Measurements from ENCODE around the gene PTPN14. TPM values are rescaled to one million over a fixed set of nuclear protein-coding genes. Genes with fewer than 3 reads are reported as not detected.

Gene PTPN14
- polyA plus RNA-seq, 1 donor from 2014 or later, result 0.08 TPM

DNA sequence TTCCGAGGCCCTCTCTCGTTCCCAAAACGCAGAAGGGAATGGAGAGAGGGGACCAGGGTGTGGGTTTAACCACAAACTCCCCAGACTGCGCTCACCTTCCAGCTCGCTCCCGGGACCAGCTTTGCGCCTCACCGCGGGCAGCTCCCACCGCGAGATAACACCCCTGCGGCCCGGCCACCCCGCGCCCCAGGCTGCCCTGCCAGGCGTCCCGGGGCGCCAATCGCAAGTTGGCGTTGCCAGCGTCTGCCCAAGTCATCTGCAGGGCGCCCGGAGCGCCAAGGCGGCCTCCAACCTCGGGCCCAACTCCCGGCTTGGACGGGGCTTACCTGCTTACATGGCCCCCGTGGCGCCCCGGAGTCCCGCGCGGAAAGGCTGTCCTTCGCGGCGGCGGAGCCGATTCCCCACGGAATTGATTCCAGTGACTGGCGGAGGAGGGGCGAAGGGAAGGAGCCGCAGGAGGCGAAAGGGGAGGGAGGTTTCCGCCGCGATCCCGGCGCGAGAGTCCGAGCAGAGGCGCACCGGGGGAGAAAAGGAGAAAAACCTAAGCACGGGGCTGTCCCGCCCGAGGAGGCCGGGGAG is 456 bp downstream of the PTPN14 start:
- H3K9me3 Mint-ChIP-seq, result no peaks in the 10 kb centered on the region
- H3K36me3 Mint-ChIP-seq, result no peaks in the 10 kb centered on the region
- peak overlapping the region in 3 of 4 donors; percentile 10 to 63 (median 60) for H3K4me3 Mint-ChIP-seq
- H3K27me3 Mint-ChIP-seq, result peaks cover 30% of the 10 kb centered on the region
- no peak overlapping the region for H3K27ac Mint-ChIP-seq
- peaks cover 0 to 2% (median 2%) of the 10 kb centered on the region in 3 donors for H3K4me1 Mint-ChIP-seq

DNA sequence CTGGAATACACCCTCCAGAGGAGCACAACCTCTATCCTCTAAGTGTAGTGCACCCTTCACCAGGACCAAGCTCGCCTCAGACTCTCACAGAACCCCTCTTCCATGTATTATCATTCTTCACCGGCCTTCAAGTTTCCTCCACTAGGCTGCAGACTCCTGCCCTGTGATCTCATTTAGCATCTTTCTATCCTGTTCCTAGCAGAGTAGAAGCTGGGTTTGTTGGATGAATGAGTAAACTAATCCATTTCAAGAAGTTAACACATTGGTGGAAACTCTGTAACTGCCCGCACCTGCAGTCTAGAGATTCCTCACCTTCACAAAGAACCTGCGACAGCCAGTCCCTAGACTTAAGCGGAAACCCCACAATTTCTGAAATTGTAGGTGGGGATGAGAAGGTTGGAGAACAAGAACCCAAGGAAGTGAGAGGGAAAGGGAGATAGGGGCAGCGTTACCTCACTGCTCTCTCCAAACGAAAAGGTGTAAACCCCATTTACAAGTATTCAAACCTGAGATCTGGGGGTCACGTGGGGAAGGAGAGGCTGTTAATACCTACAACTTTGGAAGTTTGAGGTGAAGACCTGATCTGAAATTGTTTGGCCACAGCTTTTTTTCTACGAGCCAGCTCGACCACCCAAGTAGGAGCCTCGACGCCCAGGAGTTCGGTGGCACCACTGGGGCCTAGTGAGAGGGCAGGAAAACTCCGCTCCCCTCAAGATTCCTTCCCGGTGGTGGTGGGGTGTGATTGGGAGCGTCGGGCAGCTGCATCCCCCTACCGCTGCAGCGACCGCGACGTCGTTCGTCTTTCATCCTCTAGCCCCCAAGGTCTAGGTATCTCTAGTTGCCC is 1.2 kb downstream of the PTPN14 start:
- H3K9me3 Mint-ChIP-seq, result no peaks in the 10 kb centered on the region
- peaks cover 0 to 2% (median 2%) of the 10 kb centered on the region in 3 donors for H3K4me1 Mint-ChIP-seq
- peak overlapping the region in 3 of 4 donors; percentile 19 to 57 (median 45) for H3K4me3 Mint-ChIP-seq
- H3K27ac Mint-ChIP-seq, result peak overlapping the region in 1 of 3 donors; percentile 33
- H3K27me3 Mint-ChIP-seq, result peaks cover 30% of the 10 kb centered on the region
- H3K36me3 Mint-ChIP-seq, result no peaks in the 10 kb centered on the region

DNA sequence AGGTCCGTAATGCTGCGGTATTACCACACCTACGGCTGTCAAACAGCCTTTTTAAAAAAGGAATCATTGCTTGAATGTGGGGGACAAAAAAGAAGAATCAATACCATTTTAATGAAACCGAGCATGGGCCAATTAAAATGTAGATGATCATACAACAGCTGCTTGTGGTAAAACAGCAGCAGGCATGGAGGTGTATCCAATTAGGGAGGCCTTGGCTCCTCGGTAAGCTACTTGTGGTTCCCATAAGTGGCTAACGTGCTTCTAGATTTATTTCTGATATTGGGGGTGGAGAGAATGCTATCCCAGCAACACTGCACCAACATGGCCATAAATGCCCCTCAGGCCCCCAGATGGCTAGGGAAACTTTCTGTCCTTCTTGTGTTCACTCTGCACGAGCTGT is 1.8 kb downstream of the PTPN14 start:
- peak overlapping the region in 1 of 4 donors; percentile 57 for H3K4me3 Mint-ChIP-seq
- peaks cover 31% of the 10 kb centered on the region for H3K27me3 Mint-ChIP-seq
- no peak overlapping the region for H3K27ac Mint-ChIP-seq
- H3K36me3 Mint-ChIP-seq, result no peaks in the 10 kb centered on the region
- peaks cover 0 to 2% (median 2%) of the 10 kb centered on the region in 3 donors for H3K4me1 Mint-ChIP-seq
- no peaks in the 10 kb centered on the region for H3K9me3 Mint-ChIP-seq

DNA sequence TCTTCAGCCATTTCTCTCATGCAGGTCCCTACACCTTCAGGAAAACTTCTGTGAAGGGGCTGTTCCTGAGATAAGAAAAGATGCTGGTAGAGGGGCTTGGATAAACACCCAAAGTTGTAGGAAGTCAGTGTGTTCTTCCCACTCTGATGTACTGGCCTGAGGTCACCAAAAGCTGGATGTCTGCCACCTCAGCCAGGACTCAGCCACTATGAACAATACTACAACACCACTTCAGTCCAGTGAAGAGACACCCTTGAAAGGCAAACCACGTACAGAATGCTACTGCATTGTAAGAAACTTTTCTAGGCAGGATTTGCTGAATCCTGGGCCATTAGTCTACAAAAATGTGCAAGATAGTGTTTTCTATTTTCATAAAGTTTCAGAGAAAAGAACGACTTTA is 2.4 kb downstream of the PTPN14 start:
- no peak overlapping the region for H3K27ac Mint-ChIP-seq
- no peak overlapping the region for H3K4me3 Mint-ChIP-seq
- no peaks in the 10 kb centered on the region for H3K36me3 Mint-ChIP-seq
- H3K4me1 Mint-ChIP-seq, result peaks cover 0 to 2% (median 2%) of the 10 kb centered on the region in 3 donors
- H3K9me3 Mint-ChIP-seq, result no peaks in the 10 kb centered on the region
- H3K27me3 Mint-ChIP-seq, result peaks cover 34% of the 10 kb centered on the region

DNA sequence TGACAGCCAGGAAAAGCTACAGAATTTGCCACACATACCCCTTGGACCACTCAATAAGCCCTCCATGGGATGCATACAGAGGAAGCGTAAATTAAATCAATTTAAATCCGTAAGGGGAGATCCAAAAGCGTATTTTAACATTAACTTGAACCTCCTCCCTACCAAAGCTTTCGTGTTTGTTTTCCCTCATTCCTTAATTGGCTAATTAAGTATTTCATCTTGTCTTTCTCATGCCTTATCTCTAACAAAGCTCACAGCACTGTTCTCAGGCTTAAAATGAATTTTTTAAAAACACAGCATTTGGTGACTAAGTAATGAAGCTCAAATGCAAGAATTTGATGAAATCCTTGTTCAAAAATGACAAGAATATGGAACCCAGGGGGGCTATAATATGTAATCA is 3.1 kb downstream of the PTPN14 start:
- no peaks in the 10 kb centered on the region for H3K36me3 Mint-ChIP-seq
- H3K4me3 Mint-ChIP-seq, result no peak overlapping the region
- no peak overlapping the region for H3K27ac Mint-ChIP-seq
- peaks cover 34% of the 10 kb centered on the region for H3K27me3 Mint-ChIP-seq
- H3K9me3 Mint-ChIP-seq, result no peaks in the 10 kb centered on the region
- peaks cover 0 to 2% (median 2%) of the 10 kb centered on the region in 3 donors for H3K4me1 Mint-ChIP-seq

DNA sequence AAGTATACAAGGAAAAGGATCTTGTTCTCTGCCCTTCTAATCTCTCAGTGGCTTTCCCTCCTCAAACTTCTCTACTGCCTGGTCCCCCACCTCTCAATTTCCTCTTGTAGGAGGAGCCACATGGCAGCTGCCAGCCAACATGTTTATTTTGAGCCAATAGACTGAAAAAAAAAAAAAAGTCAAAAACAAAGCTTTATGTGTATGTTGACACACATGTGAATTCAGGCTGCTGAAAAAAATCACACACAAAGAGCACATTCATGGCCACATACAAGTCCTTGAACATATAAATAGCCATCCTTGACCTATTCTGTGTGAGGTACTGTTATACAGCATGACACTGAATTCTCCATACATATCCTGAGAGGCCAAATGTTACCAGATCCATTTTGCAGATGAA is 3.7 kb downstream of the PTPN14 start:
- H3K27me3 Mint-ChIP-seq, result peaks cover 34% of the 10 kb centered on the region
- no peaks in the 10 kb centered on the region for H3K36me3 Mint-ChIP-seq
- no peak overlapping the region for H3K27ac Mint-ChIP-seq
- peaks cover 0 to 2% (median 2%) of the 10 kb centered on the region in 3 donors for H3K4me1 Mint-ChIP-seq
- no peak overlapping the region for H3K4me3 Mint-ChIP-seq
- H3K9me3 Mint-ChIP-seq, result no peaks in the 10 kb centered on the region

DNA sequence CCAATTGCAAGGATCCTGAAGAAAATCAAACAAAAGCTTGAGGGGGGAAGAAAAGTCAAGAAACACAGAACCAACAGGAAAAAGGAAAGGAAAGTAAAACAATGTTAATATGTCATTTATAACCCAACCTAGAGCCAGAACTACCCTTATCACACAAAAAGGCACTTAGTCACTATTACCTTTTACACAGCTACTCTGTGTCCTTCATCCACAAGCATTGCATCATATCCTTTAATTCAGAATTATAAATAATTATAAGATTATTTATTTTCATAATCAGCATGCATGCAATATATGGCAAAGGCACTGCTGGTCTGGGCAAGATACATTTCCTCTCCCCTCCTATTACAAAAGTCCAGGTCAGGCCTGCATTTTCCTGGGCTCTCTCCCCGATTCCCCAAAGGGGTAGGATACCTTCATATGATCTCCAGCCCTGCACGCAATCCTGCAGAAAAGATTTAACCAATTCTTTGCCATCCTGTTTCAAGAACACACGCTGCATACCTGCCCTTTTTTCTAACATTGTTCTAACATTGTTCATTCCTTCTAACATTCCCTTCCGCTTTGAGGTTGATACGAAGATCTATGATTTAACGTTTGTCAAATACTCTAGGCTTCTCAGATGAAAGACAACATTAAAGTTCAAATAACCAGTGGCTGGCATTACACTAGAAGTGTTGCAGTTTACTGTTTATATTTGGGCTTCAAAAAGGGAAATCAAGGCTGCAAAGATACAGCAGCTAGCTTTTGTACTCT is 4.3 kb downstream of the PTPN14 start:
- no peaks in the 10 kb centered on the region for H3K9me3 Mint-ChIP-seq
- peaks cover 29% of the 10 kb centered on the region for H3K27me3 Mint-ChIP-seq
- no peak overlapping the region for H3K27ac Mint-ChIP-seq
- H3K4me3 Mint-ChIP-seq, result no peak overlapping the region
- H3K36me3 Mint-ChIP-seq, result no peaks in the 10 kb centered on the region
- peaks cover 0 to 2% (median 2%) of the 10 kb centered on the region in 3 donors for H3K4me1 Mint-ChIP-seq

DNA sequence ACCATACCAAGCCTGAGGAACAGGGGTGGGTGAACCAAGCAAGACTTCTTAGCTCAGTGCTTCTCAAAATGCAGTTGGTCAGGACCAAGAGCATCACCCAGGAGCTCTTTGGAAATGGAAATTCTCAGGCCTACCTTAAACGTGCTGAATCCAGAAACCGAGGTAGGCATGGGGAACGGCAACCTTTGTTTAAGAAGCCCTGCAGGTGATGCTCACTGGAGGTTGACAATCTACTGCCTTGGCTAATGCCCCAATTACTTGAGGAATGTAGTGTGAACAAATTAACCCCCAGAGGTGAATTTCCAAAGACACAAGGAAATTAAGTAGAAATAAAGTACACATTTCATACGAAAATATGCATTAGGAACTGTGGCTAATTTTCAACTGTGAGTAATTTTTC is 5.3 kb downstream of the PTPN14 start:
- H3K27ac Mint-ChIP-seq, result no peak overlapping the region
- peaks cover 25% of the 10 kb centered on the region for H3K27me3 Mint-ChIP-seq
- H3K4me1 Mint-ChIP-seq, result peaks cover 0 to 2% (median 2%) of the 10 kb centered on the region in 3 donors
- H3K9me3 Mint-ChIP-seq, result no peaks in the 10 kb centered on the region
- no peak overlapping the region for H3K4me3 Mint-ChIP-seq
- H3K36me3 Mint-ChIP-seq, result no peaks in the 10 kb centered on the region

DNA sequence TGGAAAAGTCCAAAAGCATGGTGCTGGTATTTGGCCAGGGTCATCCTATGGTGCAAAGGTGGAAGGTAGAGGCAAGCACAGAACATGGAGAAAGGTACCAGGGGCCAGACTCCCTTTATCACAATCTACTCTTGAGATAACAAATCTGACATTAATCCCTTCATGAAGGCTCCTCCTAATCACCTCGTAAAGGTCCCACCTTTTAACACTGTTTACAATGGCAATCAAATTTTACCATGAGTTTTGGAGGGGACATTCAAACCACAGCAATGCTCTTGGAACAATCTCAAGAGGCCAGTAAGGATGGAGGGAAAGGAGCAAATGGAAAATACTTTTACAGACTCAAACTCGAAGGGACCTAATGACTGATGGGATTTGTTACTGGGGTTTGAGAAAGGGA is 6.1 kb downstream of the PTPN14 start:
- peaks cover 19% of the 10 kb centered on the region for H3K27me3 Mint-ChIP-seq

DNA sequence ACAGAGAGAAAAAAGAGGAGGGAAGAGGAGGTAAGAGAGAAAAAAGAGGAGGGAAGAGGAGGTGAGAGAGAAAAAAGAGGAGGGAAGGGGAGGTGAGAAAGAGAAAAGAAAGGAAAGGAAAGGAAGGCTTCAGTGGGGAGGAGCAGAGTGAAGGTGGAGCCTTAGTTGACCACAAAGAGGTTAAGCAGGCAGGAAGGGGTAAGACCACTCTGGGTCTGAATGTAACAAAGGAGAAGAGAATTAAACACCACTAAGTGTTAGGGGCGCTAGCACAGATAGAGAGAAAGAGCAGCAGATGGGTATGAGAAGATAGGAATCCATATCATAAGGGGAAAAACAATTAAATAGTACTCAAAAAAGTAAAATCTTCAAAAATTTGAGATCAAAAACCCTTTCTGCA is 6.6 kb downstream of the PTPN14 start:
- no peak overlapping the region for H3K4me3 Mint-ChIP-seq
- no peaks in the 10 kb centered on the region for H3K9me3 Mint-ChIP-seq
- no peak overlapping the region for H3K27ac Mint-ChIP-seq
- H3K27me3 Mint-ChIP-seq, result peaks cover 14% of the 10 kb centered on the region
- no peaks in the 10 kb centered on the region for H3K4me1 Mint-ChIP-seq
- no peaks in the 10 kb centered on the region for H3K36me3 Mint-ChIP-seq

More for the DNA sequence above, 6.1 kb downstream of the PTPN14 start:
- no peaks in the 10 kb centered on the region for H3K9me3 Mint-ChIP-seq
- H3K4me3 Mint-ChIP-seq, result no peak overlapping the region
- H3K27ac Mint-ChIP-seq, result no peak overlapping the region
- H3K4me1 Mint-ChIP-seq, result peaks cover 0 to 2% (median 2%) of the 10 kb centered on the region in 3 donors
- H3K36me3 Mint-ChIP-seq, result no peaks in the 10 kb centered on the region

DNA sequence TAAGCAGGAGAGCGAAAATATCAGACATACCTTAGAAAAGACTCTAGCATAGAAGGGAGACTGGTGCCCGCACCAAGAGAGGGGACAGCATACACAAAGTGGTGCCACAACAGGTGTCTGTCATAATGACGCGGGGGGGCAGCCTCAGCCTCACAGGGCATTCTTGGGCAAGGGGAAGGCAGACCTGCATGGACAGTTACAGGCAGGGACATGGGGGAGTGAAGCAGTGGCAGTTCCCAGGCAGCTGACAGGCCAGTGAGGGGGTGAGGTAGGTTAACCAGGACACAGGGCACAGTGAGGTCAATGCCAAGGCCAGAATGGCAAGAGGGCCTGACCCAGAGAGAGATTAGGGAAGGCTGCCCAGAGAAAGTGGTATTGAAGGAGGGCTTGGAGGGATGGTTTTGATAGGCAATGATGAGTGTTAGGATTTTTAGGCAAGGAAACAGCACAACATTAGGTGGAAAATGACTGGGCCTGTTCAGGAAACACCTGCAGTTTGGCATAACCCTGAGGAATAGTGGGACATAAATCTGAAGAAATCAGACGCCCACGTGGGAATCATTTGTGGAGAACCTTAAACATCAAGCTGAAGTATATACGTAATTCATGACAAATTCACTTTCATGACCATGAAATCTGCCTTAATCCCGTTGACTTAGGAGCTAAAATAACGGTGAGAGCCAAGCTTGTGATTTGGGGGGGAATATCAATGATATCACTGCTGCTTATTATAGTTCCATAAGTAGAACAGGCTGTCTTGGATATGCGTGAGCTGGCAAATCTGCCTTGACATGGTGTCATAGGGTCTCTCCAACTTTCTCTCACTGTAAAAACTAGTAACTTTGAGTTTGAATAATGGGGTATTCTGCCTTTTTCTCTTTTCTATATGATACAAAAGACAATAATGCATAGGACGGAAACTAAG is 8.9 kb downstream of the PTPN14 start:
- H3K4me1 Mint-ChIP-seq, result no peaks in the 10 kb centered on the region
- no peaks in the 10 kb centered on the region for H3K9me3 Mint-ChIP-seq
- no peaks in the 10 kb centered on the region for H3K36me3 Mint-ChIP-seq
- H3K27ac Mint-ChIP-seq, result no peak overlapping the region
- peaks cover 7% of the 10 kb centered on the region for H3K27me3 Mint-ChIP-seq
- no peak overlapping the region for H3K4me3 Mint-ChIP-seq

DNA sequence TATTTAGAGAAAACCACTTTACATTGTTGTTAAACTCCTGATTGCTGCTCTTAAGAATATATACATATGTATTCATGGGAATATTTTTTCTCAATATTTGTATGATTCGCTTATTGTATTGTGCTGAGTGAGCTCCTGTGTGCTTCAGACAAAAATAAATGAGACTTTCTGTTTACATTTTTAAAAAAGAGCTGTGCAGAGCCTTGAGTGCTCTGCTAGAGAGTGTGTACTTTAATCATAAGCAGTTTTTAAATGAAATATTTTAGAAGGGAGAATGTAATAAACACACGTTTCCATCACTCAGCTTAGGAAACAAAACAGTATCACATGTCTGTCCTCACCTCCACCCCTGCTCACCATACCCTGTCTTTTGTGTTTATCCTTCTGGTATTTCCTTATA is 9.7 kb downstream of the PTPN14 start:
- Mint-ChIP-seq H3K4me3 (no peak overlapping the region), H3K4me1 (no peaks in the 10 kb centered on the region), H3K9me3 (no peaks in the 10 kb centered on the region), H3K27me3 (peaks cover 7% of the 10 kb centered on the region), H3K27ac (no peak overlapping the region), H3K36me3 (no peaks in the 10 kb centered on the region)

DNA sequence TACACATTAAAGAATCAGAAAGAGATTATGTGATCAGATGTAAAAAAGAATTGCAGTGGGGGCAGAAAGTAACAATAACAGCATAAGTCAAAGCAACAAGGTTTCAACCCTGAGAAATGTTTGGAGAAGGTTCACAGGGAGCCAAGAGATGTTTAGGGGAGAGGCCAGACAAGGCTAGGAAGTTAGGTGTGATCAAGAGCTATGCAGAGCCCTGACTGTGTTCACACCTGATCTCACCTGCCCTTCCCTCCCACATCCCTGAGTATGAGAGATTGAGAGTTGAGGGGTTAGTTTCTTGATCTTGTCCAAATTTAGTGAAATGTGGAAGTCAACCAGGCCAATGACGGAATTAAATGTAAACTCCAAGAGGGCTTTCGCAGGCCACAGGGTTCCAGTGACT is 10.2 kb downstream of the PTPN14 start:
- Mint-ChIP-seq H3K4me1 (no peaks in the 10 kb centered on the region), H3K27ac (no peak overlapping the region), H3K27me3 (peaks cover 7% of the 10 kb centered on the region), H3K36me3 (no peaks in the 10 kb centered on the region), H3K9me3 (no peaks in the 10 kb centered on the region), H3K4me3 (no peak overlapping the region)

DNA sequence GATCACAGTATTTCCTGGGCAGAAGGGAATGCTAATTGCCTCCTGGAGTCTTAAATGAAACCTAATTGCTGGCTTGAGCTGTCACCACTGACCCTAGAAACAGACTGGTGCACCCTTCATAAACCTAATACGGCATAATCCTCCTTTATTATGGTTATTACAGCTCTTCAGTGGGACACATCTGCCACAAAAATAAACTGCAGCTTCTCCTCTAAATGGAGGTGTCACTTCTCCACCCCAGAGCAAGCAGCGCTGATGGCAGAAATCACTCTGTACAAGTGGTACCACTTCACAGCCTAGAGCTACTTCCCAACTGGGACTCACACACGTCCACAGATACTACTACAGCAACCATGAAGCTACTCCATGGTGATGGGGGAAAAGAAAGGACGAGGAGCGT is 11.1 kb downstream of the PTPN14 start:
- Mint-ChIP-seq H3K27me3 (peaks cover 7% of the 10 kb centered on the region), H3K4me3 (no peak overlapping the region), H3K4me1 (no peaks in the 10 kb centered on the region), H3K36me3 (no peaks in the 10 kb centered on the region), H3K27ac (no peak overlapping the region), H3K9me3 (no peaks in the 10 kb centered on the region)

Measured in IgD-negative memory B cell (primary cell).